Glutamatergic neuron (in vitro differentiated cells): ENCODE data around the gene HTR3D. TPM values are rescaled to one million over a fixed set of nuclear protein-coding genes. Genes with fewer than 3 reads are reported as not detected.
A peak's percentile ranks its signal among the peaks of the same experiment; 100 is the strongest.

ENCODE experiments used
- DNase-seq: peaks from one replicate; pipeline ENCODE4 v3.0.0; 2022
- H3K27ac Mint-ChIP-seq: one replicate; pipeline ENCODE4 v1.8.0; 2020; ENCODE audit warnings: mild to moderate bottlenecking, mixed read lengths, inconsistent platforms; ENCODE audit not compliant: unreplicated experiment
- H3K27me3 Mint-ChIP-seq: one replicate; pipeline ENCODE4 v1.8.0; 2020; ENCODE audit warnings: mild to moderate bottlenecking, moderate library complexity, mixed read lengths, inconsistent platforms; ENCODE audit not compliant: unreplicated experiment
- H3K36me3 Mint-ChIP-seq: one replicate; pipeline ENCODE4 v1.8.0; 2020; ENCODE audit warnings: mild to moderate bottlenecking, mixed read lengths, inconsistent platforms; ENCODE audit not compliant: unreplicated experiment
- H3K4me1 Mint-ChIP-seq: one replicate; pipeline ENCODE4 v1.8.0; 2020; ENCODE audit warnings: mild to moderate bottlenecking, low read depth, mixed read lengths, inconsistent platforms; ENCODE audit not compliant: unreplicated experiment
- H3K4me3 Mint-ChIP-seq: one replicate; pipeline ENCODE4 v1.8.0; 2020; ENCODE audit warnings: mild to moderate bottlenecking, mixed read lengths, inconsistent platforms; ENCODE audit not compliant: unreplicated experiment
- H3K9me3 Mint-ChIP-seq: one replicate; pipeline ENCODE4 v1.8.0; 2020; ENCODE audit warnings: mild to moderate bottlenecking, moderate library complexity, mixed read lengths, inconsistent platforms; ENCODE audit not compliant: unreplicated experiment
- CTCF ChIP-seq: fragments of 200-600 bp; sonication (generic); IDR thresholded peaks from one replicate; pipeline ENCODE4 v1.5.0; 2021; ENCODE audit not compliant: partially characterized antibody, unreplicated experiment
- total RNA-seq: library from RNA; stranded (reverse); fragmentation: NEBNext Ultra II Directional; extraction: Animal tissue kit (Norgen Biotek cat#: 25700); gene quantifications from one replicate; pipeline ENCODE4 v1.2.1, GENCODE V29; 2021; ENCODE audit not compliant: unreplicated experiment

HTR3D gene
- total RNA-seq, 1 donor from 2014 or later, result not detected

- TF ChIP-seq CTCF, result no peak
- Mint-ChIP-seq H3K4me1 (peaks cover 6% of the 10 kb centered on the region), H3K4me3 (no peak overlapping the region), H3K27ac (no peak overlapping the region), H3K27me3 (no peaks in the 10 kb centered on the region), H3K36me3 (no peaks in the 10 kb centered on the region), H3K9me3 (no peaks in the 10 kb centered on the region)
- DNase-seq, result no peak
Measured at GRCh38 chr3:183987000-183987600, 44.4 kb upstream of the HTR3D start.

- no peak overlapping the region for H3K4me3 Mint-ChIP-seq
- no peaks in the 10 kb centered on the region for H3K36me3 Mint-ChIP-seq
- H3K27ac Mint-ChIP-seq, result no peak overlapping the region
- H3K4me1 Mint-ChIP-seq, result peaks cover 4% of the 10 kb centered on the region
- TF ChIP-seq CTCF, result no peak
- no peak for DNase-seq
- no peaks in the 10 kb centered on the region for H3K9me3 Mint-ChIP-seq
- no peaks in the 10 kb centered on the region for H3K27me3 Mint-ChIP-seq
Measured at GRCh38 chr3:183988216-183988790, 43.2 kb upstream of the HTR3D start.

GRCh38 chr3:183991403-183991802 is 40.1 kb upstream of the HTR3D start:
- no peak overlapping the region for H3K27ac Mint-ChIP-seq
- peaks cover 2% of the 10 kb centered on the region for H3K27me3 Mint-ChIP-seq
- H3K4me3 Mint-ChIP-seq, result no peak overlapping the region
- no peak for TF ChIP-seq CTCF
- no peaks in the 10 kb centered on the region for H3K9me3 Mint-ChIP-seq
- peaks cover 4% of the 10 kb centered on the region for H3K4me1 Mint-ChIP-seq
- DNase-seq, result no peak
- no peaks in the 10 kb centered on the region for H3K36me3 Mint-ChIP-seq

GRCh38 chr3:184001761-184002160 is 29.8 kb upstream of the HTR3D start:
- Mint-ChIP-seq H3K4me1 (peaks cover 15% of the 10 kb centered on the region), H3K9me3 (no peaks in the 10 kb centered on the region)
- DNase-seq, result no peak

More at GRCh38 chr3:184001761-184002160, 29.8 kb upstream of the HTR3D start:
- Mint-ChIP-seq H3K36me3 (no peaks in the 10 kb centered on the region), H3K27me3 (peaks cover 2% of the 10 kb centered on the region), H3K27ac (peak overlapping the region; percentile 39), H3K4me3 (peak overlapping the region; percentile 4)
- TF ChIP-seq CTCF, result no peak
